Measurements from ENCODE around the gene GK.
"Not testable (repeated sequence)": the region's sequence is repeated elsewhere in the genome, so short reads cannot be mapped to it uniquely, and the experiment has no call there.

GK gene

GRCh38 chrX:30654386-30654785, 1.2 kb downstream of the GK start:
- DNase-seq (ENCODE audit: low read depth) = not testable (repeated sequence)

- DNase-seq (ENCODE audit: low read depth) = no peak
These were observed 1.9 kb downstream of the GK start for GRCh38 chrX:30654989-30655607.

- no peak for DNase-seq (ENCODE audit: low read depth)
These were observed 2.8 kb downstream of the GK start for GRCh38 chrX:30655991-30656390.

- DNase-seq (ENCODE audit: low read depth) = no peak
These were observed 4.3 kb downstream of the GK start for GRCh38 chrX:30657196-30658161.

- peak; percentile 70 for DNase-seq (ENCODE audit: low read depth)
These were observed 6.2 kb downstream of the GK start for GRCh38 chrX:30659421-30659820.

GRCh38 chrX:30661228-30661627, 8.0 kb downstream of the GK start:
- DNase-seq (ENCODE audit: low read depth) = no peak

- DNase-seq (ENCODE audit: low read depth) = no peak
These were observed 10.1 kb downstream of the GK start for GRCh38 chrX:30663322-30663721.

GRCh38 chrX:30665471-30665870, 12.2 kb downstream of the GK start:
- no peak for DNase-seq (ENCODE audit: low read depth)

GRCh38 chrX:30666094-30666493, 12.9 kb downstream of the GK start:
- DNase-seq (ENCODE audit: low read depth) = no peak

- no peak for DNase-seq (ENCODE audit: low read depth)
These were observed 15.4 kb downstream of the GK start for GRCh38 chrX:30668581-30668980.

- DNase-seq (ENCODE audit: low read depth) = not testable (repeated sequence)
These were observed 18.0 kb downstream of the GK start for GRCh38 chrX:30671189-30671588.

GRCh38 chrX:30673127-30673796, 20.0 kb downstream of the GK start:
- no peak for DNase-seq (ENCODE audit: low read depth)

GRCh38 chrX:30673884-30674598, 20.8 kb downstream of the GK start:
- no peak for DNase-seq (ENCODE audit: low read depth)

- no peak for DNase-seq (ENCODE audit: low read depth)
These were observed 21.6 kb downstream of the GK start for GRCh38 chrX:30674799-30675198.

GRCh38 chrX:30679369-30679768, 26.1 kb downstream of the GK start:
- no peak for DNase-seq (ENCODE audit: low read depth)

GRCh38 chrX:30680618-30681017, 27.4 kb downstream of the GK start:
- no peak for DNase-seq (ENCODE audit: low read depth)

GRCh38 chrX:30688641-30689040, 35.4 kb downstream of the GK start:
- DNase-seq (ENCODE audit: low read depth) = no peak

- no peak for DNase-seq (ENCODE audit: low read depth)
These were observed 35.9 kb downstream of the GK start for GRCh38 chrX:30689116-30689515.

- no peak for DNase-seq (ENCODE audit: low read depth)
These were observed 37.1 kb downstream of the GK start for GRCh38 chrX:30690330-30690729.

- no peak for DNase-seq (ENCODE audit: low read depth)
These were observed 40.9 kb downstream of the GK start for GRCh38 chrX:30693999-30694650.

GRCh38 chrX:30702736-30703135, 49.5 kb downstream of the GK start:
- DNase-seq (ENCODE audit: low read depth) = peak; percentile 14
